Ovary (tissue), 9 donors: Measurements from ENCODE around the gene FRMD3. TPM values are rescaled to one million over a fixed set of nuclear protein-coding genes. Genes with fewer than 3 reads are reported as not detected.

ENCODE experiments used
- DNase-seq, 5 donors: peaks; one replicate each; pipeline ENCODE4 v3.0.0-alpha.2; 2019 to 2020
- H3K27ac ChIP-seq, 2 donors: fragments of 200-600 bp; one replicate each; pipeline versions ENCODE4 v1.5.1 to v1.8.0; 2019 to 2022
- H3K27me3 ChIP-seq: fragments of 200-600 bp; one replicate; pipeline ENCODE4 v1.8.0; 2022
- H3K36me3 ChIP-seq: fragments of 200-600 bp; sonication (generic); one replicate; pipeline ENCODE4 v1.5.1; 2019
- H3K4me1 ChIP-seq: one replicate; pipeline ENCODE4 v1.8.1; 2013; ENCODE audit warnings: mild to moderate bottlenecking, moderate library complexity; ENCODE audit not compliant: insufficient read depth
- H3K4me3 ChIP-seq: fragments of 200-600 bp; sonication (generic); one replicate; pipeline ENCODE4 v1.5.1; 2017
- H3K9me3 ChIP-seq, 2 donors: fragments of 200-600 bp in 1 of 2; sonication (generic) in 1 of 2; one replicate each; pipeline versions ENCODE4 v1.5.1 to v1.8.1; 2013 to 2019; ENCODE audit warnings: mild to moderate bottlenecking in 1 of 2, moderate library complexity in 1 of 2
- EP300 ChIP-seq: sonication (generic); formaldehyde crosslinking; IDR thresholded peaks from one replicate; pipeline ENCODE4 v1.6.1; 2017; ENCODE audit warnings: antibody characterized with exemption
- POLR2A ChIP-seq: fragments of 450-650 bp; IDR thresholded peaks from one replicate; pipeline ENCODE4 v1.6.1; 2017; ENCODE audit warnings: antibody characterized with exemption, mild to moderate bottlenecking, moderate library complexity
- WGBS, 3 donors: extraction: QIAGEN DNeasy Blood & Tissue Kit in 1 of 3; methylation state at CpG; one replicate each; pipeline versions ENCODE4 v1.1.5 to v1.1.7; 2013 to 2017; 5-methylcytosine and 5-hydroxymethylcytosine counted together
- intact Hi-C, 4 donors: fragments of 100-400 bp; cut with DNase I; formaldehyde crosslinking; loops; one replicate each; pipeline versions ENCODE4 v1.11.0 to v1.15.1; 2022 to 2023
- polyA plus RNA-seq, 2 donors: library from polyadenylated mRNA; stranded (reverse); fragments of 200-250 nt in 1 of 2; fragments of 350-450 nt in 1 of 2; fragmentation: Illumina TruSeq in 1 of 2; extraction: RNeasy Lipid Tissue Mini Kit (QIAGEN cat#74804) in 1 of 2; gene quantifications; one replicate each; pipeline ENCODE4 v1.2.3, GENCODE V29; 2013 to 2014
- total RNA-seq, 7 donors: library from RNA; depleted of rRNA in 2 of 7; stranded (reverse); fragments of >200 nt in 2 of 7; fragmentation: NEBNext Ultra II Directional in 3 of 7; extraction: Animal tissue kit (Norgen Biotek cat#: 25700) in 3 of 7; gene quantifications; one replicate each; pipeline versions ENCODE4 v1.1.0 to v1.2.4, GENCODE V29; 2016 to 2023
- TF ChIP-seq, protein P1 (sequence below), 3 donors: fragments of 450-650 bp in 2 of 3; fragments of 200-600 bp in 1 of 3; IDR thresholded peaks; one replicate each; pipeline versions ENCODE4 v1.5.1 to v1.8.0; 2016 to 2022; ENCODE audit warnings: antibody characterized with exemption in 3 of 3, mild to moderate bottlenecking in 1 of 3
- donor health status: DM: no; HTN: no; CAD: no; lungs with moderate emphysema.
- donor health status: DM: no; HTN: no; CAD: no.
- donor health status: Bipolar disorder and iron deficiency.
- donor health status: DM: yes; HTN: yes; CAD: no.
- donor health status: DM: no; HTN: no; CAD: no.
- donor health status: DM: yes; HTN: yes; CAD: no.

The FRMD3 gene
- total and polyA plus RNA-seq, 9 donors, result 0.83 to 9.1 (median 4.2) TPM

- TF ChIP-seq, protein P1, sequence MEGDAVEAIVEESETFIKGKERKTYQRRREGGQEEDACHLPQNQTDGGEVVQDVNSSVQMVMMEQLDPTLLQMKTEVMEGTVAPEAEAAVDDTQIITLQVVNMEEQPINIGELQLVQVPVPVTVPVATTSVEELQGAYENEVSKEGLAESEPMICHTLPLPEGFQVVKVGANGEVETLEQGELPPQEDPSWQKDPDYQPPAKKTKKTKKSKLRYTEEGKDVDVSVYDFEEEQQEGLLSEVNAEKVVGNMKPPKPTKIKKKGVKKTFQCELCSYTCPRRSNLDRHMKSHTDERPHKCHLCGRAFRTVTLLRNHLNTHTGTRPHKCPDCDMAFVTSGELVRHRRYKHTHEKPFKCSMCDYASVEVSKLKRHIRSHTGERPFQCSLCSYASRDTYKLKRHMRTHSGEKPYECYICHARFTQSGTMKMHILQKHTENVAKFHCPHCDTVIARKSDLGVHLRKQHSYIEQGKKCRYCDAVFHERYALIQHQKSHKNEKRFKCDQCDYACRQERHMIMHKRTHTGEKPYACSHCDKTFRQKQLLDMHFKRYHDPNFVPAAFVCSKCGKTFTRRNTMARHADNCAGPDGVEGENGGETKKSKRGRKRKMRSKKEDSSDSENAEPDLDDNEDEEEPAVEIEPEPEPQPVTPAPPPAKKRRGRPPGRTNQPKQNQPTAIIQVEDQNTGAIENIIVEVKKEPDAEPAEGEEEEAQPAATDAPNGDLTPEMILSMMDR (IDR thresholded peaks at IDR 0.05), result no peak
- TF ChIP-seq EP300 (no peak), POLR2A (no peak)
- 78 to 82% (median 80%) methylated on average over 6 of the region's 6 CpGs for WGBS, 3 donors
- H3K27me3 ChIP-seq, result no peaks in the 10 kb centered on the region
- no peak overlapping the region for H3K27ac ChIP-seq
- H3K4me3 ChIP-seq, result no peak overlapping the region
- H3K4me1 ChIP-seq, result no peaks in the 10 kb centered on the region
- H3K36me3 ChIP-seq, result no peaks in the 10 kb centered on the region
- H3K9me3 ChIP-seq, result no peaks in the 10 kb centered on the region
- intact Hi-C loops, result no loop called here
- DNase-seq, result no peak
Observed at GRCh38 chr9:83327750-83328622, 210.2 kb downstream of the FRMD3 start.

DNA sequence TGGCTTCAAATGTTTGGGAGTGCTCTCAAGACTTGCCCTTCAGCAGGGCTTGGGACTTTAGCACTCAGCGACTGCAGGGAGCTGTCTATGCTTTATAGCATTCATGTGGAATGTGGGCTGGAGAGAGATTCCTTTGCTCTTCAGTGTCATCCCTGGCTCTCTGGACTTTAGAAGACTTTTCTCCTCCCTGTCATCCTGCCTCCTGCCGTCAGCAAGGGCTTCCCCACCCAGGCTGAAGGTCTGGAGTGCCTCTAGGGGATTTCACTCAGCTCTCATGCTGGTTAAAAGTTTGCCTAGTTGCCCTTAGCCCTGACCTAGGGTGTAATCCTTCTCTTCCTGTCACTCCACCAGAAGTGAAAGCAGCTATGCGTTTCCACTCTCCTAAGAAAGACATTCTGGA lies 210.9 kb downstream of the FRMD3 start:
- Histone ChIP-seq H3K27me3 (no peaks in the 10 kb centered on the region), H3K9me3 (no peaks in the 10 kb centered on the region), H3K4me1 (no peaks in the 10 kb centered on the region), H3K4me3 (no peak overlapping the region), H3K36me3 (no peaks in the 10 kb centered on the region), H3K27ac (no peak overlapping the region)
- TF ChIP-seq, protein P1 (IDR thresholded peaks at IDR 0.05), result no peak
- no peak for TF ChIP-seq EP300
- no peak for TF ChIP-seq POLR2A
- DNase-seq, result no peak
- WGBS, 3 donors, result 80 to 90% (median 80%) methylated on average over 3 of the region's 3 CpGs
- intact Hi-C loops, result no loop called here

- no peak overlapping the region for H3K4me3 ChIP-seq
- no peaks in the 10 kb centered on the region for H3K9me3 ChIP-seq
- no peaks in the 10 kb centered on the region for H3K36me3 ChIP-seq
- H3K4me1 ChIP-seq, result no peaks in the 10 kb centered on the region
- intact Hi-C loops, result no loop called here
- H3K27me3 ChIP-seq, result no peaks in the 10 kb centered on the region
- 98% methylated on average over 3 of the region's 3 CpGs for WGBS, 3 donors
- TF ChIP-seq POLR2A (no peak), EP300 (no peak)
- TF ChIP-seq, protein P1 (IDR thresholded peaks at IDR 0.05), result no peak
- no peak overlapping the region for H3K27ac ChIP-seq
- no peak for DNase-seq
Observed at GRCh38 chr9:83323148-83323547, 215.1 kb downstream of the FRMD3 start.

GRCh38 chr9:83322438-83322837 lies 215.8 kb downstream of the FRMD3 start:
- 85 to 100% (median 98%) methylated on average over 1 of the region's 1 CpG for WGBS, 3 donors
- no peak for DNase-seq
- no peak for TF ChIP-seq POLR2A
- TF ChIP-seq EP300, result no peak
- TF ChIP-seq, protein P1 (IDR thresholded peaks at IDR 0.05), result no peak
- Histone ChIP-seq H3K9me3 (no peaks in the 10 kb centered on the region), H3K27me3 (no peaks in the 10 kb centered on the region), H3K27ac (no peak overlapping the region), H3K4me3 (no peak overlapping the region), H3K4me1 (no peaks in the 10 kb centered on the region), H3K36me3 (no peaks in the 10 kb centered on the region)
- intact Hi-C loops, result no loop called here
